CD4-positive, alpha-beta T cell treated with Interleukin-12 subunit alpha and Interleukin-12 subunit beta, for 1 hour (primary cell): ENCODE data around the gene DDR1.
A peak's percentile ranks its signal among the peaks of the same experiment; 100 is the strongest.

Experiments used
- DNase-seq: peaks from one replicate; pipeline ENCODE4 v3.0.0-alpha.2; 2020

DDR1 gene

GRCh38 chr6:30881392-30882203 is 2.7 kb upstream of the DDR1 start:
- DNase-seq: no peak

- DNase-seq: no peak
These were observed 2.0 kb upstream of the DDR1 start for GRCh38 chr6:30882204-30882758.

- DNase-seq: peak; percentile 16
These were observed 1.3 kb upstream of the DDR1 start for GRCh38 chr6:30882759-30883684.

GRCh38 chr6:30884521-30885480 is 482 bp downstream of the DDR1 start:
- DNase-seq: peak; percentile 36

GRCh38 chr6:30885481-30885998 is 1.2 kb downstream of the DDR1 start:
- no peak for DNase-seq

GRCh38 chr6:30885999-30886896 is 1.9 kb downstream of the DDR1 start:
- no peak for DNase-seq

GRCh38 chr6:30886897-30887255 is 2.6 kb downstream of the DDR1 start:
- DNase-seq: no peak

GRCh38 chr6:30887901-30888815 is 3.8 kb downstream of the DDR1 start:
- DNase-seq: no peak

GRCh38 chr6:30888816-30889495 is 4.6 kb downstream of the DDR1 start:
- no peak for DNase-seq

- no peak for DNase-seq
These were observed 5.2 kb downstream of the DDR1 start for GRCh38 chr6:30889496-30889885.

- no peak for DNase-seq
These were observed 5.8 kb downstream of the DDR1 start for GRCh38 chr6:30889921-30890645.

- no peak for DNase-seq
These were observed 6.5 kb downstream of the DDR1 start for GRCh38 chr6:30890646-30891449.

- no peak for DNase-seq
These were observed 7.1 kb downstream of the DDR1 start for GRCh38 chr6:30891450-30891723.

- DNase-seq: no peak
These were observed 7.7 kb downstream of the DDR1 start for GRCh38 chr6:30891816-30892538.

- DNase-seq: no peak
These were observed 8.8 kb downstream of the DDR1 start for GRCh38 chr6:30893001-30893591.

GRCh38 chr6:30893666-30894065 is 9.3 kb downstream of the DDR1 start:
- no peak for DNase-seq

GRCh38 chr6:30894381-30894780 is 10.1 kb downstream of the DDR1 start:
- DNase-seq: no peak
